Activated T-helper 17 cell treated with anti-CD3 and anti-CD28 coated beads, Interleukin-2, amount 50 U/mL, for 72 hours (primary cell): ENCODE results near the gene SHE. TPM values are rescaled to one million over a fixed set of nuclear protein-coding genes. Genes with fewer than 3 reads are reported as not detected.
A peak's percentile ranks its signal among the peaks of the same experiment; 100 is the strongest.
"Not testable (repeated sequence)": the region's sequence is repeated elsewhere in the genome, so short reads cannot be mapped to it uniquely, and the experiment has no call there.

Experiments
- ATAC-seq: fragments of 150-1000 bp; cut with Tn5 transposase; replicated peaks from 2 replicates; pipeline ENCODE4 v1.10.0; 2021; ENCODE audit warnings: mild to moderate bottlenecking, moderate library complexity
- H3K27ac Mint-ChIP-seq: one replicate; pipeline ENCODE4 v1.8.0; 2022; ENCODE audit warnings: mixed read lengths
- H3K27me3 Mint-ChIP-seq: one replicate; pipeline ENCODE4 v1.8.0; 2022; ENCODE audit warnings: mixed read lengths
- H3K36me3 Mint-ChIP-seq: one replicate; pipeline ENCODE4 v1.8.0; 2022; ENCODE audit warnings: low read depth, mild to moderate bottlenecking, mixed read lengths
- H3K4me1 Mint-ChIP-seq: one replicate; pipeline ENCODE4 v1.8.0; 2022; ENCODE audit warnings: mixed read lengths
- H3K4me3 Mint-ChIP-seq: one replicate; pipeline ENCODE4 v1.8.0; 2022; ENCODE audit warnings: mild to moderate bottlenecking, mixed read lengths
- H3K9me3 Mint-ChIP-seq: one replicate; pipeline ENCODE4 v1.8.0; 2022; ENCODE audit warnings: mixed read lengths
- total RNA-seq, 2 donors: library from RNA; stranded (reverse); gene quantifications; one replicate each; pipeline ENCODE4 v1.2.3, GENCODE V29; 2022

SHE gene
- total RNA-seq, 2 donors from 2014 or later, result 0.03 TPM; not detected in 1

DNA sequence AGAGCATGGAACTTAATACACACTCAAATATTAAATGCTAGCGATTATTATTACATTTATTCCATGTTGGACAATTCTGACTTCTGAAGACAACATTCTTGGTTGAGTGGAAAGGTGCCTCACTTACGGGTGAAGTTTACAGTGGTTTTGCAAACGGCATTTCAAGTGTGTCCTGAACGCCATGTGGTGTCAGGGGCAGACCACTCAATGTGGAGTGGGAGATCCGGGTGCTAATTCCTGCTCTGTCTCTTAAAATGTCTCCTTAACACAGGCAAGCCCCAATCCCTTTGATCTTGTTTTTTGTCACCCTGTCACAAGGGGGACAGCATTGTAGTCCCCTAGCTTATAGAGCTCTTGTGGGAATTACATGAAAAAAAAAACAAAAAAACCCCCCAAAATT, 5.8 kb downstream of the SHE start:
- Mint-ChIP-seq H3K4me1 (peaks cover 31% of the 10 kb centered on the region), H3K27me3 (peaks cover 19% of the 10 kb centered on the region), H3K36me3 (no peaks in the 10 kb centered on the region), H3K4me3 (peak overlapping the region; percentile 74), H3K27ac (peak overlapping the region; percentile 93), H3K9me3 (no peaks in the 10 kb centered on the region)
- ATAC-seq, result no peak

DNA sequence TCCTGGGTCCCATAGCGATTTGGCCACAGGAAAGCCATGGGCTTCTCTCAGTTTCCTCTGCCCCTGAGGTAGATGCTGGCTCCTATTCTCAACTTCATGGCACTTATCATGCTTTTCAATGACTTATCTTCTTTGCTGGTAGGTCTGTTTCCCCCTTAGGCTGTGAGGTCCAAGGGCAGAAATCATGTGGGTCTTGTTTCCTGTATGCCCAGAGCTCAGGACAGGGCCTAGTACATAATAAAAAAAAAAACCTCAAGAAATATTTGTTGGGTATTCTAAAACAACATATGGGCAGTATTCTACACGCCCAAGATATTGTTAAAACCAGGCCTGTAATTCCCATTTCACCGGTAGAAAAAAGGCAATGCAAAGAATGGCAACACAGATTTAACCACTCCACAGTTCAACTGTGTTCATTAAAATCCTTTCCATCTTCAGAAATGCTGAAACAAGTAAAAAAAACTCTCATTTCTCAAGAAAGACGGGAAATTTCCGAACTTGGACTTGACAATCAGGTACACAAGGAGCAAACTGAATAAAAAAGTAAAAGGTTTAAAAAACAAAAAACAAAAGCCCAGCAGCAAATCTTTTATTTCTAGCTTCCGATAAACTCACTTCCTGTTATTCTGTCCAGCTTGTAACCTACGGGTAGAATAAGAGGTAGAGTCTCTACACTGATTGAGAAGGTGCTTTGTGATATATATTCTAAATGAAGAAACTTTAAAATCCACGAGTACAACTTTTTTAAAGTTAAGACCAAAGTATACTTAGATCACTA, 6.5 kb downstream of the SHE start:
- peaks cover 12% of the 10 kb centered on the region for H3K27me3 Mint-ChIP-seq
- H3K9me3 Mint-ChIP-seq, result no peaks in the 10 kb centered on the region
- H3K36me3 Mint-ChIP-seq, result no peaks in the 10 kb centered on the region
- no peak for ATAC-seq
- H3K4me1 Mint-ChIP-seq, result peaks cover 31% of the 10 kb centered on the region
- H3K4me3 Mint-ChIP-seq, result no peak overlapping the region
- H3K27ac Mint-ChIP-seq, result no peak overlapping the region

DNA sequence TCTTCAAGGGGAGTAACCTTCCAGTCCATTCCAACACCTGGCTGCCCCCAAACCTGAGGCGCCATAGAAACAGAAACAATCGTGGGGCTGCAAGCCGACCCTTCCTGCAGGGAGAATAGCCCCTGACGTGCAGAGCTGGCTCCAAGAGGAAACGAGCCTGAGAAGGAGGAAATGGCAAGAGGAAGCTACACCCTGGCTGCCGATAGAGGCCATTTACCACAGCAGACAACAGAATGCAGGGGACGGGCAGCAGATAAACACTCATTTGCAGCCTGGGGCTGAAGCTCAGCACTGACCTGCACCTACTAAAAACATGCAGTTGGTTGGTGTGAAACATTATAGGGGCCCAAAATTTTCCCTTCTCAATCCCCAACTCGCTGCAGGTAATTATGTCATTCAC, 8.9 kb downstream of the SHE start:
- Mint-ChIP-seq H3K27ac (no peak overlapping the region), H3K27me3 (no peaks in the 10 kb centered on the region), H3K4me3 (peak overlapping the region; percentile 46)

DNA sequence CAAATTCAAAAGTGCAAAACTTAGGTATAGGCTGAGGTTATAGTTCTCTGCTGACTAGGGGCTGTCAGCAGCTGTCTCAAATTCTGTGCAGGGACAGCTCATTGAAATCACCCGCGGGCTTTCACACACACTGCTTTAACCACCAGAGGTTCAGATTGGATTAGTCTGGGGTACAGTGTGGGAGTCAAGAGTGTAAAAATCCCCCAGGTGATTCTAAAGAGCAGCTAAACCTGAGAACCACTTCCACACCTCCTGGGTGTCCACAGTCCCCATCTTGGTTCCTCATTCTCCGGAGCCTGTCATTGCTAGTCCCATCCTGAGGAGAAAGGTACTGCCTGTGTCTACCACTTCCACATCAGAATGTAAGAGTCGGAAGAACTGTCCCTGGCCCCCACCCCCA, 10.1 kb downstream of the SHE start:
- no peaks in the 10 kb centered on the region for H3K27me3 Mint-ChIP-seq
- no peak overlapping the region for H3K27ac Mint-ChIP-seq
- peaks cover 23% of the 10 kb centered on the region for H3K4me1 Mint-ChIP-seq
- H3K9me3 Mint-ChIP-seq, result no peaks in the 10 kb centered on the region
- peak; percentile 63 for ATAC-seq
- H3K4me3 Mint-ChIP-seq, result no peak overlapping the region
- no peaks in the 10 kb centered on the region for H3K36me3 Mint-ChIP-seq

More for the DNA sequence above, 8.9 kb downstream of the SHE start:
- Mint-ChIP-seq H3K9me3 (no peaks in the 10 kb centered on the region), H3K4me1 (peaks cover 26% of the 10 kb centered on the region), H3K36me3 (no peaks in the 10 kb centered on the region)
- no peak for ATAC-seq

DNA sequence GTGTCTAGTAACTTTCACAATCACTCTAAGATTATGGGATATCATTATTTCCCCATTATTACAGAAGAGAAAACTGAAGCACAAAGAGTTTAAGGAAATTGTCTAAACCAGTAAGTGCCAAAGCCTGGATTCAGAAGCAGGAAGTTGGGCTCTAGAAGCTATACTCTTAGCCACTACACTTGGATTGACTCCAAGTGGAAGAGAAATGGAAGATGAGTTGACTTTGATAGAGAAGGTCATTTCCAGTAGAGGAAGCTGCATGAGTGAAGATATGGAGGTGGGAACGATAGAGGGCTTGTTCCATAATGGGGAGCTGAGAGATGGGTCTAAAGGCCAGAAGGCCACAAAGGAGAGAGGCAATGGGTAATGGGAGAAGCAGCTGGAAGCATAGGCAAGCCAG, 11.9 kb downstream of the SHE start:
- no peak for ATAC-seq
- Mint-ChIP-seq H3K4me1 (peaks cover 20% of the 10 kb centered on the region), H3K27ac (no peak overlapping the region), H3K36me3 (no peaks in the 10 kb centered on the region), H3K4me3 (no peak overlapping the region), H3K27me3 (no peaks in the 10 kb centered on the region), H3K9me3 (no peaks in the 10 kb centered on the region)

DNA sequence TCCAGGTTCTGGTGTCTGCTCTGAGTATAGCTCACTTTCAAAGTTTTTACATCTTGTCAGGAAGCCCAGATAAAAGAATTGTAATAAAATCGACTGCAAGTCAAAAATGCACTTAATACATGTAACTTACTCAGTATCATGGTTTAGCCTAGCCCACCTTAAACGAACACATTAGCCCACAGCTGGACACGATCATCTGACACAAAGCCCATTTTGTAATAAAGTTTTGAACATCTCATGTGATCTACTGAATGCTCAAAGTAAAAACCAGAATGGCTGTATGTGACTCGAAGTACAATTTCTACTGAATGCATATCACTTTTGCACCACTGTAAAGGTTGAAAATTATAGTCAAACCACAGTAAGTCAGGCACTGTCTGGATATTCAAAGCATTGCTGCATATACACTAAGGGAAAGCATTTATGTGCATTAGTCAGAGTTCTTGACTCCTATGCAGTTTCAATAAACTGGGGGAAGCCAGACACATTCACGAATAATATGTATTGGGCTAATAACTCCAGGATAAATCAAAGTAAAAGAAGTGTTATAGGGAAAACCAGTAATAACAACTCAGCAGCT, 12.4 kb downstream of the SHE start:
- H3K27me3 Mint-ChIP-seq, result no peaks in the 10 kb centered on the region
- H3K36me3 Mint-ChIP-seq, result no peaks in the 10 kb centered on the region
- H3K9me3 Mint-ChIP-seq, result no peaks in the 10 kb centered on the region

DNA sequence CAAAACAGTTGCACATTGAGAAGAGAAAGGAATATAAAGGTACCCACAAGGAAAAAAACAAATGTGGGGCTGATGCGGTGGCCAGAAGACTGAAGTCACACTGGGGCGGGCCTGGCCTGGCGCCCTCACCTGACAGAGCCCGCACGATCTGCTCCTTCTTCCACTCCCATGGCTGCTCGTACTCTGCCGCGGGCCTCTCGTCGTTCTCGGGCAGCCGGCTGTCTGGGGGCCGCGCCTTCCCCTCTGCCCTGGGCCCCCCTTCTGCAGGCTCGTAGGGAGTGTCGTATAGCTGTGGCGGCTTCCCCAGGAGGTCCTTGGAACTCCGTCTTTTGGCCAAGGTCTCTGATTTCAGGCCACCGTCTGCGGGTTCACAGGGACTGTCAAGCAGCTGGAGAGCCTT, 13.3 kb downstream of the SHE start:
- ATAC-seq, result no peak
- no peaks in the 10 kb centered on the region for H3K27me3 Mint-ChIP-seq
- no peak overlapping the region for H3K27ac Mint-ChIP-seq
- H3K4me1 Mint-ChIP-seq, result peaks cover 20% of the 10 kb centered on the region
- no peaks in the 10 kb centered on the region for H3K36me3 Mint-ChIP-seq
- H3K4me3 Mint-ChIP-seq, result no peak overlapping the region
- H3K9me3 Mint-ChIP-seq, result no peaks in the 10 kb centered on the region

More for the DNA sequence above, 12.4 kb downstream of the SHE start:
- Mint-ChIP-seq H3K27ac (no peak overlapping the region), H3K4me1 (peaks cover 20% of the 10 kb centered on the region), H3K4me3 (no peak overlapping the region)
- peak; percentile 52 for ATAC-seq

DNA sequence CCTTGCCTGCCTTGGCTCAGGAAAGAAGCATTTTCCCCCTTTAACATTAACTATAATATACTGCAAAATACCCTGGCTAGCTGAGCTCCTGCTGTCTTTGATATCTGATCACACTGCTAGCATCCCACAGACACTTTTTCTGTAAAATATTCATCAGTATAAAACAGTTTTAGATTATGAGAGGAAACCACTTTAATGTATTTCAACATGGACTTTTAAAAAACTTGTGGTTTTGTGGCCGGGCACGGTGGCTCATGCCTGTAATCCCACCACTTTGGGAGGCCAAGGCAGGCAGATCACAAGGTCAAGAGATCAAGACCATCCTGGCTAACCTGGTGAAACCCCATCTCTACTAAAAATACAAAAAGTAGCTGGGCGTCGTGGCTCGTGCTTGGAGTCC, 15.5 kb downstream of the SHE start:
- not testable (repeated sequence) for ATAC-seq, H3K4me1 Mint-ChIP-seq, H3K4me3 Mint-ChIP-seq, H3K9me3 Mint-ChIP-seq, H3K36me3 Mint-ChIP-seq, H3K27me3 Mint-ChIP-seq
- H3K27ac Mint-ChIP-seq, result peak overlapping the region; percentile 26

DNA sequence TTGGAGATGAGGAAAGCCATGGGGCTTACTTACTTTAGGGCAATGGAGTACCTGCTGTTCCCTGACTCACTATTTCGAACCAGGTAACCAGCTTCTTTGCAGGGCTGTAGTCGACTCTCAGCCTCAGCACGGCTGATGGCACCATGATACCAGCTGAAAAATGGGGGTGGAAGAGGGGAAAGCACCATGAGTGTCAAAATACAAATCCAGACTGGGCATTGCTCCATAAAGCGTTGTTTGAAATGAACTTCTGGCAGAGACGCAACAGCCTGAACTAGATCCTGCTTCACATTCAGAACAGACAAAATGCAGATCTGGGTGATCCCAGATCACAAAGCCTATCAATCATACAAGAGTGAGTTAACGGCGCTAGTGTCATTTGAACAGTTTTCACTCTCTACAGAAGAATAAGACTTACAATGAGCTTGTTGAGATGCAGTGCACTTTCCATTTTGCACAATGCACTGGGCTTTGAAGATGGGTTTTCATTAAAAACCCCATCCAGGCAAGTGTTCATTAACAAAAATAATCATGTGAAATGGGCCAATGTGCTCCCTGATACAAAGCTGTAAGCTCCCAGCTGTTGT, 16.2 kb downstream of the SHE start:
- H3K27me3 Mint-ChIP-seq, result no peaks in the 10 kb centered on the region
- peaks cover 4% of the 10 kb centered on the region for H3K4me1 Mint-ChIP-seq
- no peaks in the 10 kb centered on the region for H3K9me3 Mint-ChIP-seq
- H3K4me3 Mint-ChIP-seq, result no peak overlapping the region
- ATAC-seq, result no peak
- H3K27ac Mint-ChIP-seq, result no peak overlapping the region
- no peaks in the 10 kb centered on the region for H3K36me3 Mint-ChIP-seq

DNA sequence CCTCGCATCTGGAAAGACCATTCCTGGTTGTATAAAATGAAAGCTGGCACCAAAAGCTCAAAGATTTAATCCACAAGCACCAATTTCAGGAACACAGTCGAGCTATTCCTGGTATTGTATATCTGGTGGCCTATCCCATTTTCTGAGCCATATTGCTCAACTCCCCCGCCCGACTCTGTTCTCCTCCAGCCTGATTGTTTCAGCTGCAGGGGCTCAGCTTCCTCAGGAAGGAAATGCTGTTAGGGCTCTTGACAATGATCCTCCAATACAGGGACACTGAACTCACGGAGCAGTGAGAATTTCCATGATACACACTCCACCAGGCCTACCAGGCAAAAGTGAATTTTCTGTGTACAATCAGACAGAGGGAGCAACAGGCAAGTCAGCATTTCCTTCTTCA, 17.1 kb downstream of the SHE start:
- H3K9me3 Mint-ChIP-seq, result no peaks in the 10 kb centered on the region
- H3K27me3 Mint-ChIP-seq, result no peaks in the 10 kb centered on the region
- no peak overlapping the region for H3K27ac Mint-ChIP-seq
- no peak for ATAC-seq
- H3K4me3 Mint-ChIP-seq, result no peak overlapping the region
- H3K4me1 Mint-ChIP-seq, result no peaks in the 10 kb centered on the region
- H3K36me3 Mint-ChIP-seq, result no peaks in the 10 kb centered on the region

DNA sequence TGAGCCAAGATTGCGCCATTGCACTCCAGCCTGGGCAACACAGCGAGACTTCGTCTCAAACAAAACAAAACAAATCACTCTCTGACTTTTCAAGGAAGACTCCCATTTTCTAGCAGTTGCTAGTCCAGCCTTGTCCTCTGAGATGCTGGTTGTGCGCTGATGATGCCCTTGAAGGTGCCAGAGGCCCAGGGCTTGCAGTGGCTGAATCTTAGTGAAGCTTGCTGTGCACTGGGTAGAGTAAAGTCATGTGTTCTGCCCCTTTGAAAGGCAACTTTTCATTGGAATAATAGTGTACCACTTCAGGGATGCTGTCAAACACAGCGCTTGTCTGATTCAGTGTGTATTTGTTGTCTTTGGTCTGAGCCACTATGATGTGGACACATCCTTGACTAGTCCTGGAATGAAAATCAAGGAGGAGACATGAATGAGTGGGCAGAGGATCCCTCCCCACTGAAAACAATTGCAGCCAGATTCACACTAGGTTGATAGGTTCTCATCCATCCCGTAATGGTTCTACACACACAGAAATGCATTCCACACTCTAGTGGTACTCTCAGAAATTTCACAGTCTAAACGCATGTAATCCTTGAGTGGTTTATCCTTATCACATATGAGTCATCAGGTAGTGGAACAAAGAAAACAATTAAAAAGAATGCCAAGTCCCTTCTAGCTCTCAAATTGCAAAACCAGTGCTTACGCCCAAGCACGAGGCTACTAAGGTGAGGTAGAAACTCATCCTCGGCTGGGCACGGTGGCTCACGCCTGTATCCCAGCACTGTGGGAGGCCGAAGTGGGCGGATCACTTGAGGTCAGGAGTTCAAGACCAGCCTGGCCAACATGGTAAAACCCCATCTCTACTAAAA, 18.0 kb downstream of the SHE start:
- H3K36me3 Mint-ChIP-seq, result no peaks in the 10 kb centered on the region
- H3K4me1 Mint-ChIP-seq, result no peaks in the 10 kb centered on the region
- no peaks in the 10 kb centered on the region for H3K27me3 Mint-ChIP-seq
- ATAC-seq, result no peak
- H3K9me3 Mint-ChIP-seq, result no peaks in the 10 kb centered on the region
- no peak overlapping the region for H3K4me3 Mint-ChIP-seq
- H3K27ac Mint-ChIP-seq, result no peak overlapping the region

DNA sequence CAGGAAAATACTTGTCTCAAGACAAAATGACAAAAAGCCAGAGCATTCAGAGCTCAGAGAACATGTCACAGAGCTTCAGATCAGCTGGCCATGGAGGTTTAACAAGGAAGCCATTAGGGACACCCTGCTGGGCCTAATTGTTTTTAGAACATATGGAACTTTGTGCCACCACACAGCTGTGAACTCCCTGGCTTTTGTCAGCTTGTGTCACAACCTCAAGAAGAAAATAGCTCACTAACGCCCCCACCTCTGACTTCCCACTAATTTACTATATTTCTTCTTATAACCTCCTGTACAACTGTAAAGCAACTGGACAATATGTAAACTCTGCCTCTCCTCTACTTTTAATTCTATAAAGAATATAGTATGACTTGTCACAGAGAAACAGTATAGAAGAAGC, 21.2 kb downstream of the SHE start:
- Mint-ChIP-seq H3K4me3 (no peak overlapping the region), H3K36me3 (no peaks in the 10 kb centered on the region), H3K4me1 (peaks cover 11% of the 10 kb centered on the region), H3K27me3 (no peaks in the 10 kb centered on the region), H3K9me3 (no peaks in the 10 kb centered on the region), H3K27ac (no peak overlapping the region)
- ATAC-seq, result no peak

DNA sequence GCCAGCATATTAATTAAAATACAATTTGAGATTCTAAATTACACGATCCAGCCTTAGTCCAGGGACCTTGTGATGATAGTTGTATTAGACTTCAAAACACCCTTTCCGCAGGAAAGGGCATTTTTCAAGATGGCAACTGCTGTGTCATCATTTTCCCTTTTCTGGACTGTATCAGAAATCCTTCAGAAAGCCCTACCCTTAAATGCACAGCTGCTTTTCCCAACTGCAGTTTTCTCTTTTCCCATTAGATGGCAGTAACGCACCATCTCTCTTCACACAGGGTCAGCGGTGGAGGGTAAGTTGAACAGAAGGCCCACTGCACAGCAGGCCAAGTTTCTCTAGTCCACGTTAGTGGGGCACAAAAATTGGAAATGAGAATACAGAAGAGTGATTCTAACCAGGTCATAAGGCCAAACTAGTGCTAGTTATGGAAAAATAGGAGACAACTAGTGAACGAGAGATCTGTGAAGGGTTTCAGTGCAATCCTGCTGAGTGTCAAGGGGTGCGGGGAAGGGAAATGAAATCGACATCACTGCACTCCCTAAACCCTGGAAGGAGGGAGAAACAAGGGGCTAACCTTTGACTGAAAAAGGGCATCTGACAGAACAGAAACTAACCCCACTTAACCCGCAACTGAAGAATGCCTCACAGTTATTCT, 22.3 kb downstream of the SHE start:
- Mint-ChIP-seq H3K4me3 (no peak overlapping the region), H3K4me1 (peaks cover 11% of the 10 kb centered on the region), H3K27ac (no peak overlapping the region), H3K9me3 (no peaks in the 10 kb centered on the region), H3K27me3 (no peaks in the 10 kb centered on the region), H3K36me3 (no peaks in the 10 kb centered on the region)
- ATAC-seq, result peak; percentile 91

DNA sequence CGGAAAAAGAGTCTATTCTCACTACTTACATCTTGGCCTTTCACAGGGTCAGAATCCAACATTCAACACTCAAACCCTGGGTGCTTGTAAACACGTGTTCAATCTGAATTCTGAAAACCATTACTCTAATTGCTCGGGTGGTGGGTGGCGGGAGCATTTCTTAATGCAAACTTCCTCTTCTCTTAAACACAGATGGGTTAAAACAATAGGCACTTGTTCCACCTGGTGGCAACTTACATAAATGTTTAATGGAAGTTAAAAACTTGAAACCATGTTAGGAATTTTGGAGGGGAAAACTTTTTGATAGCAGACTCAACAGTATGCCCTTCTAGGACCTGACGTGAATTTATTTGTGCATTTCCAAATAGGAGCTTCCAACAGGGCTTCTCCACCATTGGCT, 23.6 kb downstream of the SHE start:
- Mint-ChIP-seq H3K36me3 (no peaks in the 10 kb centered on the region), H3K4me3 (peak overlapping the region; percentile 44), H3K27ac (no peak overlapping the region), H3K27me3 (no peaks in the 10 kb centered on the region), H3K9me3 (no peaks in the 10 kb centered on the region), H3K4me1 (peaks cover 11% of the 10 kb centered on the region)
- no peak for ATAC-seq
